GM12878 (cell line): Measurements from ENCODE around the gene SPRYD3. TPM values are rescaled to one million over a fixed set of nuclear protein-coding genes. Genes with fewer than 3 reads are reported as not detected.

Source experiments
- ATAC-seq: fragments of 200-7000 bp; cut with Tn5 transposase; 3 replicates; pipeline ENCODE4 v1.9.1; 2020; ENCODE audit warnings: mild to moderate bottlenecking, moderate library complexity
- BruUV-seq: library from RNA; stranded (reverse); fragments of 400-500 nt; replicated peaks from 2 replicates; lab custom pipeline; 2021; lab: Mats Ljungman, UMichigan
- CTCF ChIA-PET: fragments of 300-600 bp; sonication (Branson Sonifier 250); formaldehyde crosslinking; extraction: SDS; loops from one replicate; lab custom pipeline; 2021; ENCODE audit warnings: inconsistent platforms; lab: Yijun Ruan, JAX
- POLR2A ChIA-PET: fragments of 350-600 bp; formaldehyde crosslinking; extraction: SDS; loops from one replicate; lab custom pipeline; 2021; ENCODE audit warnings: inconsistent platforms; lab: Charles Lee
- RAD21 ChIA-PET: fragments of 300-600 bp; sonication (Branson Sonifier 250); formaldehyde crosslinking; loops from one replicate; lab custom pipeline; 2023; ENCODE audit warnings: antibody characterized with exemption; ENCODE audit not compliant: unreplicated experiment; lab: Charles Lee
- SMC1A ChIA-PET: fragments of 300-600 bp; sonication (Branson Sonifier 250); formaldehyde crosslinking; loops from one replicate; lab custom pipeline; 2023; ENCODE audit not compliant: unreplicated experiment, uncharacterized antibody; lab: Charles Lee
- DNase-seq: peaks from one replicate; pipeline ENCODE4 v3.0.0-alpha.2; 2011; ENCODE audit warnings: low read depth, low spot score
- FAIRE-seq: peaks from 3 replicates; lab custom pipeline; 2011; peaks lifted over from hg19 to GRCh38; lab: Jason Lieb, UNC
- H2AFZ ChIP-seq: 2 replicates; pipeline ENCODE4 v1.6.0; 2011; ENCODE audit warnings: low read depth, low read length, control low read depth; ENCODE audit not compliant: control insufficient read depth
- H3K27ac ChIP-seq: 2 replicates; pipeline ENCODE4 v1.5.1; 2011; ENCODE audit warnings: control low read depth; ENCODE audit not compliant: control insufficient read depth, insufficient read depth
- H3K27me3 ChIP-seq, 2 experiments: replicated peaks in 1 of 2; 2 replicates each; pipeline versions ENCODE4 v1.6.0 to v1.6.1; 2011; ENCODE audit warnings: low read length in 1 of 2; ENCODE audit not compliant: control insufficient read depth in 2 of 2, insufficient read depth in 2 of 2
- H3K36me3 ChIP-seq, 2 experiments: 2 replicates each; pipeline ENCODE4 v1.5.1; 2011; ENCODE audit warnings: low read length in 1 of 2; ENCODE audit not compliant: control insufficient read depth in 2 of 2, insufficient read depth in 2 of 2
- H3K4me1 ChIP-seq: 2 replicates; pipeline ENCODE4 v1.6.1; 2011; ENCODE audit warnings: mild to moderate bottlenecking, low read length, moderate library complexity, mixed read lengths; ENCODE audit not compliant: control insufficient read depth, insufficient read depth
- H3K4me2 ChIP-seq: 2 replicates; pipeline ENCODE4 v1.6.0; 2011; ENCODE audit warnings: control low read depth; ENCODE audit not compliant: control insufficient read depth, insufficient read depth
- H3K4me3 ChIP-seq: fragments of 200-600 bp; sonication (generic); 2 replicates; pipeline ENCODE4 v1.5.1; 2016
- H3K79me2 ChIP-seq: 2 replicates; pipeline ENCODE4 v1.6.0; 2011; ENCODE audit warnings: low read length; ENCODE audit not compliant: control insufficient read depth, insufficient read depth
- H3K9ac ChIP-seq: 2 replicates; pipeline ENCODE4 v1.8.0; 2011; ENCODE audit warnings: low read length, control low read depth, mixed read lengths; ENCODE audit not compliant: control insufficient read depth, insufficient read depth
- H3K9me3 ChIP-seq: replicated peaks from 3 replicates; pipeline ENCODE4 v1.5.1; 2011; ENCODE audit warnings: mild to moderate bottlenecking, low read length; ENCODE audit not compliant: control insufficient read depth, insufficient read depth
- H4K20me1 ChIP-seq: 2 replicates; pipeline ENCODE4 v1.6.0; 2011; ENCODE audit not compliant: control insufficient read depth, insufficient read depth
- CBX3 ChIP-seq: fragments of 200-600 bp; sonication (generic); IDR thresholded peaks from 2 replicates; pipeline ENCODE4 v1.6.1; 2016; ENCODE audit warnings: low read depth, borderline replicate concordance
- STAT3 ChIP-seq: IDR thresholded peaks from 2 replicates; pipeline ENCODE4 v1.6.1; 2011; ENCODE audit warnings: low read depth, low read length, improper control_type of control experiment
- WGBS: methylation state at CpG from one replicate; pipeline ENCODE4 v1.1.6; 2016; ENCODE audit warnings: low lambda C conversion rate; ENCODE audit not compliant: insufficient replicate concordance, insufficient coverage; ENCODE audit errors: missing lambda C conversion rate; 5-methylcytosine and 5-hydroxymethylcytosine counted together
- in situ Hi-C: fragments of 300-500 bp; cut with MboI; formaldehyde crosslinking; loops from 9 replicates; pipeline ENCODE4 v1.14.3; 2018; ENCODE audit warnings: mixed read lengths
- intact Hi-C: fragments of 100-400 bp; cut with micrococcal nuclease; formaldehyde crosslinking; loops from one replicate; pipeline ENCODE4 v1.14.2; 2022; ENCODE audit not compliant: unreplicated experiment
- polyA plus RNA-seq, 11 experiments: library from polyadenylated mRNA; depleted of rRNA in 4 of 11; unstranded in 6 of 11; stranded (reverse) in 5 of 11; fragments of >200 nt; fragmentation: Nextera tagmentation in 4 of 11; fragmentation: Illumina TruSeq in 1 of 11; extraction: Ambion mirVana in 4 of 11; extraction: Trizol in 1 of 11; gene quantifications; 1 replicate in 1 of 11; 2 replicates in 10 of 11; pipeline versions ENCODE4 v1.2.1 to v1.2.3, GENCODE V29; 2011 to 2016; ENCODE audit warnings: inconsistent platforms in 2 of 11, missing spikeins in 2 of 11, low read depth in 1 of 11
- total RNA-seq, 4 experiments: library from RNA; depleted of rRNA in 3 of 4; stranded (reverse); fragments of >200 nt in 3 of 4; fragmentation: Illumina TruSeq in 1 of 4; extraction: Trizol in 1 of 4; gene quantifications; 2 replicates each; pipeline versions ENCODE4 v1.2.1 to v1.2.3, GENCODE V29; 2013 to 2021
- TF ChIP-seq, protein P1 (sequence below), 3 experiments: IDR thresholded peaks in 2 of 3; conservative IDR thresholded peaks in 1 of 3; 2 replicates each; pipeline ENCODE4 v1.5.1; 2011; ENCODE audit warnings: low read depth in 3 of 3, low read length in 3 of 3, mild to moderate bottlenecking in 3 of 3, control low read depth in 2 of 3, moderate library complexity in 2 of 3, inconsistent platforms in 1 of 3, mixed read lengths in 1 of 3; ENCODE audit not compliant: control insufficient read depth in 2 of 3, insufficient read depth in 1 of 3; ENCODE audit errors: extremely low read depth in 1 of 3

Gene SPRYD3
- total and polyA plus RNA-seq, 10 of the 15 experiments (the other 5 are each of a cell fraction or from before 2014, with no cell fraction given), result 2.3 to 26.4 (median 20.2) TPM

GRCh38 chr12:53048033-53048779 is 31.0 kb downstream of the SPRYD3 start:
- H3K4me1 ChIP-seq, result peaks cover 15% of the 10 kb centered on the region
- no peaks in the 10 kb centered on the region for H3K27me3 ChIP-seq
- TF ChIP-seq STAT3, result no peak
- TF ChIP-seq, protein P1, sequence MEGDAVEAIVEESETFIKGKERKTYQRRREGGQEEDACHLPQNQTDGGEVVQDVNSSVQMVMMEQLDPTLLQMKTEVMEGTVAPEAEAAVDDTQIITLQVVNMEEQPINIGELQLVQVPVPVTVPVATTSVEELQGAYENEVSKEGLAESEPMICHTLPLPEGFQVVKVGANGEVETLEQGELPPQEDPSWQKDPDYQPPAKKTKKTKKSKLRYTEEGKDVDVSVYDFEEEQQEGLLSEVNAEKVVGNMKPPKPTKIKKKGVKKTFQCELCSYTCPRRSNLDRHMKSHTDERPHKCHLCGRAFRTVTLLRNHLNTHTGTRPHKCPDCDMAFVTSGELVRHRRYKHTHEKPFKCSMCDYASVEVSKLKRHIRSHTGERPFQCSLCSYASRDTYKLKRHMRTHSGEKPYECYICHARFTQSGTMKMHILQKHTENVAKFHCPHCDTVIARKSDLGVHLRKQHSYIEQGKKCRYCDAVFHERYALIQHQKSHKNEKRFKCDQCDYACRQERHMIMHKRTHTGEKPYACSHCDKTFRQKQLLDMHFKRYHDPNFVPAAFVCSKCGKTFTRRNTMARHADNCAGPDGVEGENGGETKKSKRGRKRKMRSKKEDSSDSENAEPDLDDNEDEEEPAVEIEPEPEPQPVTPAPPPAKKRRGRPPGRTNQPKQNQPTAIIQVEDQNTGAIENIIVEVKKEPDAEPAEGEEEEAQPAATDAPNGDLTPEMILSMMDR (IDR thresholded peaks at IDR 0.05 in 2 of 3, conservative IDR thresholded peaks at IDR 0.05 in 1 of 3; ENCODE audit: control insufficient read depth in 2 of 3, extremely low read depth in 1 of 3, insufficient read depth in 1 of 3, low read depth in 3 of 3, low read length in 3 of 3), result 0 out of 6 replicates have a peak, but pooled peaks of 2 of the 3 experiments have one; percentile 1 to 5
- TF ChIP-seq CBX3, result no peak
- ChIA-PET RAD21 (interaction anchor here (0.6 to 1.5 kb wide), 6 partner anchors 37 to 275 kb away, joined by 3 to 4 read pairs (median 4); partner anchors contain the start of genes IGFBP6 and MYG1), CTCF (interaction anchor here (0.6 to 2.1 kb wide), 11 partner anchors 11 to 98 kb away, joined by 3 to 12 read pairs (median 6); partner anchors contain the start of genes EIF4B and SPRYD3), SMC1A (interaction anchor here (0.6 to 1.1 kb wide), 3 partner anchors 53 to 219 kb away, joined by 3 read pairs; no protein-coding TSS in a partner anchor), POLR2A (interaction anchor here (0.6 to 0.9 kb wide), 2 partner anchors 55 to 64 kb away, joined by 3 to 4 read pairs; no protein-coding TSS in a partner anchor)
- H3K4me2 ChIP-seq, result no peak overlapping the region; the same call in 1 of the 2 replicates
- in situ Hi-C loops (no loop called here), intact Hi-C loops (no loop called here)
- ATAC-seq (no peak), DNase-seq (no peak), FAIRE-seq (no peak)
- peak overlapping the region; percentile 20; the same call in 1 of the 2 replicates for H3K9ac ChIP-seq
- no peaks in the 10 kb centered on the region for H3K36me3 ChIP-seq
- H3K9me3 ChIP-seq, result no peaks in the 10 kb centered on the region
- 73% methylated on average over 10 of the region's 10 CpGs for WGBS
- no peaks in the 10 kb centered on the region; the same call in 1 of the 2 replicates for H4K20me1 ChIP-seq
- peak overlapping the region; percentile 36; the same call in 1 of the 2 replicates for H3K4me3 ChIP-seq
- H3K79me2 ChIP-seq, result no peaks in the 10 kb centered on the region
- no TSS peak for BruUV-seq
- H3K27ac ChIP-seq, result no peak overlapping the region
- no peak overlapping the region for H2AFZ ChIP-seq
